Cardiac septum (tissue), 1 donor: ENCODE measurements around the gene BUD23. TPM values are rescaled to one million over a fixed set of nuclear protein-coding genes. Genes with fewer than 3 reads are reported as not detected.
"Not testable (repeated sequence)": the region's sequence is repeated elsewhere in the genome, so short reads cannot be mapped to it uniquely, and the experiment has no call there.

ENCODE experiments used
- DNase-seq: peaks from one replicate; pipeline ENCODE4 v3.0.0-alpha.2; 2020; ENCODE audit warnings: low spot score
- intact Hi-C: fragments of 100-400 bp; cut with DNase I; formaldehyde crosslinking; loops from one replicate; pipeline ENCODE4 v1.14.0; 2022
- total RNA-seq: library from RNA; stranded (reverse); fragmentation: NEBNext Ultra II Directional; extraction: Animal tissue kit (Norgen Biotek cat#: 25700); gene quantifications from one replicate; pipeline ENCODE4 v1.2.1, GENCODE V29; 2021
- donor health status: DM: no; HTN: no; CAD: no.

The BUD23 gene
- total RNA-seq, 1 donor from 2014 or later: 59.1 TPM

GRCh38 chr7:73696372-73696771 is 13.0 kb downstream of the BUD23 start:
- no peak for DNase-seq
- intact Hi-C loops: no loop called here

DNA sequence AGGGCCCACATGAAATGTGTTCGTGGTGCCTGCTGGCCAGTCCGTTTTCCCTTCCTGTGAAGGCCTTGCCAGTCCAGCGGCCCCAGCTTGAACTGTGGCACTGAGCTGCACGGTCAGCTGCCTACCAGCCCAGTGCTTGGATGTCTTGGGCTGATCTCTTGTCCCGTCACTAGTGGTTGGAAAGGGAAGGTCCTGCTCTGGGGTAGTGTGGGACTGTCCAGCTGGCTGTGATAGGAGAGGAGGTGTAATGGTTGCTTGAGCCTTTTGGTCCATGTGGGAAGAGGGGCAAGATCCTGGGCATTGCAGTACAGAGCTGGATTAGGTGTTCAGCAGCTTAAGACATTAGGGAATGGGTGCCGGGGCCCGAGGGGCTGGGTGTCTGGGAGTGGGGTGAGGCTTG is 15.0 kb downstream of the BUD23 start:
- no peak for DNase-seq
- intact Hi-C loops: no loop called here

DNA sequence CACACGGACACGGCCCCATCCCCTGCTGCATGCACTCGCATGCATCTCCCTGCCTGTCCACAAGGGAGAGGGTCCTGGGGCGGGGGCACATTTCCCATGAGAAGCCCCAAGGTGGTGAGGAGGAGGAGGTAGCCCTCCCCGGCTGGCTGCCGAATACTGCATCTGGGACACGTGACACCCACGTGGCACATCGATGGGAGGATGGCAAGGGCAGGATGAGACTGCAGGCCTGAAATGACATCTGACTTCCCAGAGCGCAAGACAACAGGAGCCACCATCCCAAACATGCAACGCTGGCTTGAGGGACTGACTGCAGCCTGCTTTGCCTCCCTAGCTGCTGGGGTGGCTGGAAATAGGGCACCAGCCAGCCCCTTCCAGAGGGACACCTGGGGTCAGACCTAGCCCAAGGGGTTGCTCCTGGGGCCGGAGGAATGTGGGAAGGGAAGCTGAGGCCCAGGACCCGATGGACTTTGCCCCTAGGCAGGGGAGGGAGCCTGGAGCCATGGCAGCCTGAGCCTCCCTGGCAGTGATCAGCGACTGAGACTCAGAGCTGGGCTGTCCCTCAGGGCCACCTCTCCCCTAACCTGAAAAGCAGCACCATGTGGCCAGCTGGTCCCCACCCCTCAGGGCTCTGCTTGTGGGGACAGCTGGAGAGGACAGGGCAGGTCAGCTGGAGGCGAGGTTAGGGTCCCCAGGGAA is 16.1 kb downstream of the BUD23 start:
- intact Hi-C loops: no loop called here
- DNase-seq: no peak

DNA sequence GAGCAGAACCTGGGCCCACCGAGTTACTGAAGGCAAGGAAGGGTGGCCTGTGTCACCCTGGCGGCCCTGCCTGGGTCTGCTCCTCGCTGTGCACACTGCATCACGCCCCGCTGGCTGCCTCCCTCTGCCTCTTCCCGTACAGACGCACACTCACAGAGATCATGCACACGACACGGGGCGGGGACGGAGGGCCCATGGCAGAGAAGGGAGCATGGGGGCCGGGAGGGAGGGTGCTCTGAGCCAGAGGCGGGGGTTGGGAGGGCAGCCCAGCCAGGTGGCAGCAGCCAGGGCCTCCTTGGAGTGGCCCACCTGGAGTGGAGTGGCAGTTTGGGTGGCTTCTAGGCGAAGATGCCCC is 16.6 kb downstream of the BUD23 start:
- DNase-seq: no peak
- intact Hi-C loops: no loop called here

DNA sequence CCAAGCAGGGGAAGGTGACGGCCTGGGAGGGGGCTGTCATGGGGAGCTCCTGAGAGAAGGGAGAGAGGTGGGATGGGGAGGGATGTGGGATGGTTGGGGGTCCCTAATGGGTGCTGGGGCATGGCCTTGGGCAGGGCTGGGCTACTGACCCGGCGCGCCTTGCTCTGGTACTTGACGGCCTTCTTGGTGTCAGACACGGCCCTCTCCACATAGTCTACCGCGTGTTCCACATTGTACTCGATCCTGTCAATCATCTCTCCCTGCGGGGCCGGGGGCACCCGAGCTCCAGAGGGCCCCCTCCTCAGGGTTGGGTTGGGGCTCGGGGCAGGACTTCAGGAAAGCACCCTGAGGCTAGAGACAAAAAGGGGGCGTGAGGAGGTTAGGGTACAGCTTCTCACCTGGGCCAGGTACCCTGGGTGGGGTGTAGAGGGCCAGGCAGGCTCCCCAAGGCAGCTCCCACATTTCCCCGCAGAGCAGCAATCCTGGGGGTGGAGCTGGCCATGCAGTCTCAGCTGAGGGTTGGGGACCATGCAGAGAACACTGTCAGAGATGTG is 17.3 kb downstream of the BUD23 start:
- intact Hi-C loops: no loop called here

DNA sequence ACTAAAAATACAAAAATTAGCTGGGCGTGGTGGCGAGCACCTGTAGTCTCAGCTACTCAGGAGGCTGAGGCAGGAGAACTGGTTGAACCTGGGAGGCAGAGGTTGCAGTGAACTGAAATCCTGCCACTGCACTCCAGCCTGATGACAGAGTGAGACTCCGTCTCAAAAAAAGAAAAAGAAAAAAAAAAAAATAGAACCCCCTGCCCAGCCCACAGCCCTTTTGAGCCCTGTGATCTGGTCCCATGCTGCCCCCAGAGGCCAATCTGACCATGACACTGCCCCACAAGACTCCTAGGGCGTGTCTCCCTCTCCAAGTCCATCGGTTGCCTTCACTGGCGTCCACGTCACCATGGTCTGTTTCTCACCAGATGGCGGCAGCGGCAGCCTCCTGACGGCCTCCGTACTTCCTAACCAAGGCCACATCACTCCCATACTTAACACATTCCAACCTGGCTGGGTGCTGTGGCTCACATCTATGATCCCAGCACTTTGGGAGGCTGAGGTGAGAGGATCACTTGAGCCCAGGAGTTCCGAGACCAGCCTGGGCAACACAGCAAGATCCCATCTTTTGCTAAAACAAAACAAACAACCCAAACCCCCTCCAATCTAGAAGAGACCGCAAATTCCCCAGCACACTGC is 18.1 kb downstream of the BUD23 start:
- no peak for DNase-seq
- intact Hi-C loops: no loop called here

More for the DNA sequence above, 17.3 kb downstream of the BUD23 start:
- DNase-seq: no peak

GRCh38 chr7:73702226-73702625 is 18.8 kb downstream of the BUD23 start:
- intact Hi-C loops: no loop called here
- DNase-seq: no peak

DNA sequence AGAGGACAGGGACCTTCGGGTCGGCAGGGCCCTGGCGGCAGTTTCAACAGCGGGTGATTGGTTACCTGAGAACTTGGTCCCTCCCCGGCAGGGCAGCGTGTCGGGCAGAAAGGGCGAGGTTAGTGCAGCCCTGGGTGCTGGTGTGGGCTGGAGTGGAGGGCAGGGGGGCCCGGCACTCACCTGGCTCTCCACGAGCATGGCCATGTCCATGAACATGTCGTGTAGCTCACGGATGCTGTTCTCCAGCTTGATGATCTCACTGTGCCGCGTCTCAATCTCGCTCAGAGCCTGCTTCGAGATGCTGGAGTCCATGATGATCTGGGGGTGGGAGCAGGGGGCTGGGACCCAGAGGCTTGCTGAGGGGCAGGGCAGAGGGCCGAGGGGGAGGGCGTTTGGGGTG is 19.3 kb downstream of the BUD23 start:
- intact Hi-C loops: no loop called here
- DNase-seq: no peak

DNA sequence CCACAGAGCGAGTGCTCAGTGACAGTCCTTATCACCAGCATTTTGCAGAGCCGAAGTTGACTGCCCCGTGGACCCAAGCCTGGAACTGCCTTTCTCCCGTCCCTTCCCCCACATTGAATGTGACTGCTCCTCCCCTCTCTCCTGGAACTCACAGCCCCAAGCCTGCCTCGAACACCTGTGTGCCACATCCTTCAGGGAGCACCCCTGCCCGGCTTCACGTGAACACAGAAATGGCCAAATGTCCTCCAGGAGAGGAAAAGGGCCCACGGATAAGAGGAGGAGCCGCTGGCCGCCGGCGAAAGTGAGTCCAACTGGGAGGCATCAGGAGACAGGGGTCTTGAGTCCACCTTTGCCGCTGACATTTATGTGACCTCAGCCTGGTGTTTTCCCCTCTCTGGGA is 19.8 kb downstream of the BUD23 start:
- intact Hi-C loops: no loop called here
- DNase-seq: no peak

DNA sequence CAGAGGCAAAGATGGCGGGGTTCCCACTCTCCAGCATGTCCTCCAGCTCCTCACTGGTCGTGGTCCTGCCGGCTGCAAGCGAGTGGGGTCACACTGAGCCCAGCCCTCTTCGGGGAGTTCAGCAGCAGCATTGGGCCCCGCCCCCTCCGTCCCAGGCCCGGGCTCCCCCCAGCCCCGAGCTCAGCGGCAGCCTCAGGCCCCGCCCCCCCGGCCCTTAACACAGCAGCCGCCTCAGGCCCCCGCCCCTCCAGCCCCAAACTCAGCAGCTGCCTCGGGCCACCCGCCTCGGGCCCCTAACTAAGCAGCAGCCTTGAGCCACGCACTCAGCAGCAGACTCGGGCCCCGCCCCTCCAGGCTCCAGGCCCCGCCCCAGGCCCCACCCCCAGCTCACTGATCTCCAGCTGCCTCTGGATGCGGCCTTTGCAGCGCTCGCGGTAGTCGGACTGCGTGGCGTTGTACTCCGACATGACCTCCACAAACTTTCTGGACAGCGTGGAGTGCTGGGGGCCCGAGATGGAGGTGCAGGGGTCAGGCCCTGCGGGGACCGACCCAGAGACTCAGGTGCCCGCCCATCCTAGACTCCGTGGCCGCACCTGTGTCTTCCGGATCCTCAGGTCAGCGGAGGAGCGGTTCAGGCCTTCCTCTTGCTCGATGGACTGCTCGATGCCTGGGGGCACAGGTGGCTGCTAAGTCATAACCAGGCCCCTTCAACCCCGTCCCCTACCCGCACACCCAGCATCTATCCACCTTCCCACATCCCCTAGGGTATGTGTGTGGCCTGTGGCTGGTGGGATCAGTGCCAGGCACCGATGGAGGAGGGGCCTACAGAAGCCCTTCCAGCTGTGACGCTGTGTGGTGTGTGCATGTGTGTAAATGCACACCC is 20.6 kb downstream of the BUD23 start:
- DNase-seq: no peak
- intact Hi-C loops: no loop called here

GRCh38 chr7:73704640-73705550 is 21.5 kb downstream of the BUD23 start:
- intact Hi-C loops: no loop called here
- no peak for DNase-seq

DNA sequence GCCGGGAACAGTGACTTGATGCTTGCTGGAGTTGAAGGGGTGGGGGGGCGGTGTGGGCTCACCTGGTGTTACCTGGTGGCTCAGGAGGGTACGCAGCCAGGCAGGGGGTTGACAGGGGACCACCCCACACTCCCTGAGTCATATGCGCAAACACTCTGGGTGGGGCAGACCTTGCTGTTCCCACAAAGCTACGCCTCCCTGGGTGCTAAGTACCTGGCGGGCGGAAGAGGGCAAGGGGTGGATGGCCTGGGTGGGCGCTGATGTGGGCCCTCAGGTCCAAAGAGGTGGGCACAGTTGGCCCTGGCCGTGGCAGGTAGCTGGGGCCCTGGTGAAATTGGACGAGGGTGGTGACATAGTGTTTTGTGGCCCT is 22.1 kb downstream of the BUD23 start:
- no peak for DNase-seq
- intact Hi-C loops: no loop called here

DNA sequence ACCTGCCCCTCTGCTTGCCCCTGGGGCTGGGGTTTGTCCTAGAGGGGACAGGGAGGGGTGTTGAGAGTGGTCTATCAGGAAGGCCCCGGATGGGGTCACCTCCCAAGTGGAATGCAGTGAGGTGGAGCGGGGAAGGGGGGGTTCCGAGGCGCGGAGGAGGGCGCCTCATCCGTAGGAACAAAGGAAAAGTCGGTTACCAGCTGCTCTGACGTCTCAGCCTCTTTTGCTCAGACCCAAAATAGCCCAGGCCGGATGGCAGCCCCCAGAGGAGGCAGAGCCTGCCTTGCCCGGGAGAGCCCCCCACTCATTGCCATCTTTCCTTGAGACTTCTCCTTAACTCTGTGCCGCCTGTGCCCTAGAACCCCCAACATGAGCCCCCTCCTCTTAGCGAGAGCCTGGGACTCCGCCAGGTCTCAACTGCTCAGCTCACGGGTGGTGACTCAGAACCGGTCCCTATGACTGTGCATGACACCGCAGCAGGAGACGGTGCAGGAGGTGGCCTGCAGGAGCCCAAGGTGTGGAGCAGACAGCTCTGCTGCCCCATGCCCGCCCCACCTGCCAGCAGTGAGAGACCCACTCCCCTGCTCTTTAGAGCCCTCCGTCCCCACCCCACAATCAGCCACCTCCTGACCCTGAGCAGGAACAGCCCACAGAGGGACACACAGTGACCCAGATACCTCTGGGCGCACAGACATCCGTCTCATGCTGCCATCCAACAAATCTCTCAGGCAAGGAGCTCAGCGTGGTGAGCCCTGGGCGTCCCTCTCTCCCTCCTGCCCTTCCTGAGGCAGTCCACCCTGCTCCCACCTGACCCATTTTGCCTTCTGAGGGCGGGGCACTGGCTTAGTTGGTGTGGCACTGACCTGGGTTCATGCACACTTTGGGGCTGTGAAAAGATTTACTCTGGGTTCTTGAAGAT is 23.0 kb downstream of the BUD23 start:
- intact Hi-C loops: no loop called here
- no peak for DNase-seq

GRCh38 chr7:73707045-73707631 is 23.7 kb downstream of the BUD23 start:
- no peak for DNase-seq
- intact Hi-C loops: no loop called here

DNA sequence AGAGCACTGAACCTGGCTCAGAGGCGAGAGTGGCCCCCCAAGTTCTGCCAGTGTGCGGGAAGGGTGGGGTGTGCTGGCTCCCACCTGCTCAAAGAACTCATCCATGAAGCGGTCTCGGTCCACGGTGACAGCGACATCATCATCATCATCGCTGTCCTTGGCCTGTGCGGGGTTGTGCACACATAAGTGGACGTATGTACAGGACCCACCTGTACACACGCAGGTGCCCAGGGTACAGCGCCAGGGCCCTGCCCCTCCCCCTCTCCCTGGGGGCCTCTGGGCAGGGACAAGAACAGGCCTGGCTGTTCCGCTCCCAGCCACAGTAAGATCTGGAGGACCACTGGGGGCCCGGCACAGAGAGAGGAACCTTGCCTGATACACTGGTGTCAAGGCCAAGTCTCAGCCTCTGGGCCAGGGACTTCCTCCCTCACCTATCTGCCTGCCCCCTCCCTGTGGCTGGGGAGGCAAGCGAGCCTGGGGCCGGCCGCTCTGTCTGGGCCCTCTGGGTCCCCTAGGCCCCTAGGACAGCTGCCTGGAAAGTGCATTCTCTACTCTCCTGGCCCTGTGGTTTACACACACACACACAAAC is 25.7 kb downstream of the BUD23 start:
- no peak for DNase-seq
- intact Hi-C loops: no loop called here

DNA sequence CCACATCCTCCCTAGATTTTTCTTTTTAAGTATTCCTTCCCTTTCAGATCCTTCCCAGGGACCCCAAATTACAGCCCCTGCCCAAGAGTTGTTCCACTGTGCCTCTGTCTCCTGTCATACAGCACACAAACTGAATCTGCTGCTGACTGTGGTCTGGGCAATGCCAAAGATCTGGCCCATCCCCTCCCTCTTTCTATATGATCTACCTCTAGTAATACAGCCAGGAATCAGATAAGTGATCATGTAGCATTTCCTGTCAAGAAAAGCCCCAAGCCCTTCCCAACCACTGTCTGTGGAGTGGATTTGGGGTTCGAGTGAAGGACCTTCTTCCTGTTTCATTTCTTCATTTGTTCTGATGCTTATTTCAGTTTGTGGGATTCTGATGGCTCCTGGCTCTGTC is 29.4 kb downstream of the BUD23 start:
- no peak for DNase-seq
- intact Hi-C loops: no loop called here

DNA sequence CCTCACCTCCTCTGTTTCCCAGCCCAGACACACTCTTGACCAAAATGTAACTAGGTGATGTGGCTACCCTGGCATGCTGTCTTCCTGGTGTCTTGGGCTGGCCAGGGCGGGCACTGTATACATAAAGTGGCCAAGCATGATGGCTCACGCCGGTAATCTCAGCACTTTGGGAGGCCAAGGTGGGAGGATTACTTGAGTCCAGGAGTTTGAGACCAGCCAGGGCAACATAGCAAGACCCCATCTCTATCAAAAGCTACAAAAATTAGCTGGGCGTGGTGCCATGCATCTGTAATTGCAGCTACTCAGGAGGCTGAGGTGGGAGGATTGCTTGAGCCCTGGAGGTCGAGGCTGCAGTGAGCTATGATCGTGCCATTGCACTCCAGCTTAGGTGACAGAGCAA is 29.9 kb downstream of the BUD23 start:
- DNase-seq, intact Hi-C loops: not testable (repeated sequence)
